Measurements from ENCODE around the gene TPCN2. TPM values are rescaled to one million over a fixed set of nuclear protein-coding genes. Genes with fewer than 3 reads are reported as not detected.
"Not testable (repeated sequence)": the region's sequence is repeated elsewhere in the genome, so short reads cannot be mapped to it uniquely, and the experiment has no call there.

Gene TPCN2
- total and polyA plus RNA-seq, 12 donors: 3.1 to 21.6 (median 10.4) TPM

DNA sequence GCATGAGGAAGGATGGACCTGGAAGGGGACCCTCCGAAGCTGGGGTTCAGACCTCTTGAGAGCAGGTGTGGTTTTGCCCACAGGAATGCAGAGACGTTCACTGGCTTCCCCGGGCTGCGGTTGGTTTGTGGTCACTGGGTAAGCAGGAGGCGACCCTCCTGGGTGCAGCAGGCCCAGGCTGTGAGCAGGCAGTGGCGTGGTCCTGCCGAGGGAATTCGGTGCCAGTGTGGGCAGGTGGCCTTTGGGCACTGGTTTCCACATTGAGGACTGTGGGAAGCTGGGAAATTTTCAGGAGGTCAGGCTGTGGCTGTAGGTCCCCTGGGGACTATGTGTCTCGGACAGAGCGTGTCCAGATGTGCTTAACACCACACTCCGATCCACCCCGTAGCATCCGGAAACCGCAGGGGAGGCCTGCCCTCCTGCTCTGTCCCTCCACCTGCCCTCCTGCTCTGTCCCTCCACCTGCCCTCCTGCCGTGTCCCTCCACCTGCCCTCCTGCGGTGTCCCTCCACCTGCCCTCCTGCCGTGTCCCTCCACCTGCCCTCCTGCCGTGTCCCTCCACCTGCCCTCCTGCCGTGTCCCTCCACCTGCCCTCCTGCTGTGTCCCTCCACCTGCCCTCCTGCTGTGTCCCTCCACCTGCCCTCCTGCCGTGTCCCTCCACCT is 27.5 kb downstream of the TPCN2 start:
- WGBS, 4 donors: 79 to 88% (median 79%) methylated on average over 11 to 20 of the region's 20 CpGs
- Histone ChIP-seq H3K4me1 (replicated peaks in 1 of 2) (no peaks in the 10 kb centered on the region), H3K27ac (peak overlapping the region in 1 of 5 donors; percentile 5), H3K27me3 (no peaks in the 10 kb centered on the region), H3K4me3 (no peak overlapping the region), H3K36me3 (replicated peaks in 1 of 2) (peaks cover 0 to 34% of the 10 kb centered on the region in 2 donors), H3K9me3 (replicated peaks in 1 of 3) (no peaks in the 10 kb centered on the region)
- no peak for DNase-seq
- TF ChIP-seq, protein P1, sequence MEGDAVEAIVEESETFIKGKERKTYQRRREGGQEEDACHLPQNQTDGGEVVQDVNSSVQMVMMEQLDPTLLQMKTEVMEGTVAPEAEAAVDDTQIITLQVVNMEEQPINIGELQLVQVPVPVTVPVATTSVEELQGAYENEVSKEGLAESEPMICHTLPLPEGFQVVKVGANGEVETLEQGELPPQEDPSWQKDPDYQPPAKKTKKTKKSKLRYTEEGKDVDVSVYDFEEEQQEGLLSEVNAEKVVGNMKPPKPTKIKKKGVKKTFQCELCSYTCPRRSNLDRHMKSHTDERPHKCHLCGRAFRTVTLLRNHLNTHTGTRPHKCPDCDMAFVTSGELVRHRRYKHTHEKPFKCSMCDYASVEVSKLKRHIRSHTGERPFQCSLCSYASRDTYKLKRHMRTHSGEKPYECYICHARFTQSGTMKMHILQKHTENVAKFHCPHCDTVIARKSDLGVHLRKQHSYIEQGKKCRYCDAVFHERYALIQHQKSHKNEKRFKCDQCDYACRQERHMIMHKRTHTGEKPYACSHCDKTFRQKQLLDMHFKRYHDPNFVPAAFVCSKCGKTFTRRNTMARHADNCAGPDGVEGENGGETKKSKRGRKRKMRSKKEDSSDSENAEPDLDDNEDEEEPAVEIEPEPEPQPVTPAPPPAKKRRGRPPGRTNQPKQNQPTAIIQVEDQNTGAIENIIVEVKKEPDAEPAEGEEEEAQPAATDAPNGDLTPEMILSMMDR (IDR thresholded peaks at IDR 0.05): no peak
- TF ChIP-seq POLR2A (IDR thresholded peaks at IDR 0.05): no peak
- intact Hi-C loops (cut with DNase I): no loop called here

DNA sequence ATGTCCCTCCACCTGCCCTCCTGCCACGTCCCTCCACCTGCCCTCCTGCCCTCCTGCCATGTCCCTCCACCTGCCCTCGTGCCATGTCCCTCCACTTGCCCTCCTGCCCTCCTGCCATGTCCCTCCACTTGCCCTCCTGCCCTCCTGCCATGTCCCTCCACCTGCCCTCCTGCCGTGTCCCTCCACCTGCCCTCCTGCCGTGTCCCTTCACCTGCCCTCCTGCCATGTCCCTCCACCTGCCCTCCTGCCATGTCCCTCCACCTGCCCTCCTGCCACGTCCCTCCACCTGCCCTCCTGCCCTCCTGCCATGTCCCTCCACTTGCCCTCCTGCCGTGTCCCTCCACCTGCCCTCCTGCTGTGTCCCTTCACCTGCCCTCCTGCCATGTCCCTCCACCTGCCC is 28.2 kb downstream of the TPCN2 start:
- H3K27me3 ChIP-seq; H3K27ac ChIP-seq; intact Hi-C loops (cut with DNase I); H3K4me3 ChIP-seq; H3K4me1 ChIP-seq (replicated peaks in 1 of 2); DNase-seq; H3K9me3 ChIP-seq (replicated peaks in 1 of 3): not testable (repeated sequence)
- WGBS, 4 donors: 67 to 77% (median 67%) methylated on average over 6 of the region's 6 CpGs
- peaks cover 0 to 28% of the 10 kb centered on the region in 2 donors for H3K36me3 ChIP-seq (replicated peaks in 1 of 2)

DNA sequence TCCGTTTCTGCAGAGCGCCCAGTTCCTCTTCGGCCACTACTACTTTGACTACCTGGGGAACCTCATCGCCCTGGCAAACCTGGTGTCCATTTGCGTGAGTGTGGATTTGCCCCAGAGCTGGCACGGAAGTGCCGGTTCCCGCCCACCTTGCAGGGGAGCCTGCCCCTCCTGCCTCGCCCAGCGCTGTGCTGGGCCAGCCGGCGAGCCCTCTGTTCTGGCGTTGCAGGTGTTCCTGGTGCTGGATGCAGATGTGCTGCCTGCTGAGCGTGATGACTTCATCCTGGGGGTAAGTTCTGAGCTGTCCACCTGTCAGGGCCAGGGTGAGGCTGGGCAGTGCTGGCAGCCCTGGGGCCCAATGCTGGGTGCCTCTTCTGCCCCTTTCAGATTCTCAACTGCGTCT is 29.8 kb downstream of the TPCN2 start:
- intact Hi-C loops (cut with DNase I): no loop called here
- no peak overlapping the region for H3K27ac ChIP-seq
- H3K27me3 ChIP-seq: no peaks in the 10 kb centered on the region
- no peaks in the 10 kb centered on the region for H3K4me1 ChIP-seq (replicated peaks in 1 of 2)
- H3K4me3 ChIP-seq: no peak overlapping the region
- WGBS, 4 donors: 91 to 96% (median 95%) methylated on average over 6 to 15 of the region's 15 CpGs
- H3K36me3 ChIP-seq (replicated peaks in 1 of 2): peaks cover 0 to 23% of the 10 kb centered on the region in 2 donors
- H3K9me3 ChIP-seq (replicated peaks in 1 of 3): no peaks in the 10 kb centered on the region
- TF ChIP-seq, protein P1 (IDR thresholded peaks at IDR 0.05): no peak
- TF ChIP-seq POLR2A (IDR thresholded peaks at IDR 0.05): no peak
- DNase-seq: no peak

DNA sequence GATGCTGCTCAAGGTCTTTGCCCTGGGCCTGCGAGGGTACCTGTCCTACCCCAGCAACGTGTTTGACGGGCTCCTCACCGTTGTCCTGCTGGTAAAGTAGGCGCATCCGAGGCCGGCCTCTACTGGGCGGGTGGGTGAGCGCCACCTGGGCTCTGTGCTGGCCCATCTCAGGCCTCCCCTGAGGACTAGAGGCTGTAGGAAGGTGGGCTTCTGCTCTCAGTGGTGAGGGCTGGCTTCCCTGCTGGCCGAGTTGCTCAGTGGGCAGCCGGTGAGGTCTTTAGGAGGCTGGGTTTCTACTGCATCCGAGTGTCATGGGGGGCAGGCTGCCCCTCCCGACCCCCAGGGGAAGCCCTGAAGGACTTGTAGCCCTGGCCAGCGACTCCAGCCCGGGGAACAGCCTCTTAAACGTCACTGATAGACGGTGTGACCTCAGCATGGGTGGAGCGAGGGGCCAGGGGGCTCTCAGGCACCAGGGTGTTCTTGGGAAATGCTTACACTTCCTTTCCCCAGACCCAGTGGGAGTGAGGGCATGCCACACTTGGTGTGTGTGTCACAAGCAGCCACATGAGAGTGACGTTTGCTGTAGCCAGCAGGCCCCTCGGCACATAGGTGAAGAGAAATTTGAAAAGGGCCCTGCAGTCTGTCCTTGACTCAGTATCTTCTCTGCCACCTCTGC is 30.3 kb downstream of the TPCN2 start:
- no peaks in the 10 kb centered on the region for H3K4me1 ChIP-seq (replicated peaks in 1 of 2)
- H3K27me3 ChIP-seq: no peaks in the 10 kb centered on the region
- no peak for DNase-seq
- 82 to 86% (median 85%) methylated on average over 14 to 20 of the region's 20 CpGs; no CpG with 5 or more reads in 1 of the 4 donors for WGBS, 4 donors
- H3K36me3 ChIP-seq (replicated peaks in 1 of 2): peaks cover 0 to 23% of the 10 kb centered on the region in 2 donors
- intact Hi-C loops (cut with DNase I): no loop called here
- no peak for TF ChIP-seq POLR2A (IDR thresholded peaks at IDR 0.05)
- TF ChIP-seq, protein P1 (IDR thresholded peaks at IDR 0.05): no peak
- no peak overlapping the region for H3K27ac ChIP-seq
- no peaks in the 10 kb centered on the region for H3K9me3 ChIP-seq (replicated peaks in 1 of 3)
- no peak overlapping the region for H3K4me3 ChIP-seq
